ENCODE results near the gene ZRANB3.

DNA sequence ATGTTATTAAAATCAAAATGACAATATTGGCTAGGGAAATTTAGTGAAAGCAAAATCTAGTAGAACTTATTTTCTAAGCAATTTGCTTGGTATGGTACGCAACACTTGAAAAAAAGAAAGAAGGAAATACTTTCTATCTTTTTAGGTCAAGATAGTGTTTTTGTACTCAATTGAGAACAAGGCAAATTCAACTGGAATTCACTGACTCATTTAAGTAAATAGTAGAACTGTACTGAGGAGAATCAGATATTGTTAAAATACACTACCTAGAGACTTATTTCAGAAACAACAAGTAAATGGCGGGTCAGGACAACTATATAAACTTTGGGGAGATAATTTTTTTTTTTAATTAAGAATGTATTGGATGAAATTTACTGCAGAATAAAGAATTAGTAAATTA lies 18.9 kb downstream of the ZRANB3 start:
- TF ChIP-seq, protein P1, sequence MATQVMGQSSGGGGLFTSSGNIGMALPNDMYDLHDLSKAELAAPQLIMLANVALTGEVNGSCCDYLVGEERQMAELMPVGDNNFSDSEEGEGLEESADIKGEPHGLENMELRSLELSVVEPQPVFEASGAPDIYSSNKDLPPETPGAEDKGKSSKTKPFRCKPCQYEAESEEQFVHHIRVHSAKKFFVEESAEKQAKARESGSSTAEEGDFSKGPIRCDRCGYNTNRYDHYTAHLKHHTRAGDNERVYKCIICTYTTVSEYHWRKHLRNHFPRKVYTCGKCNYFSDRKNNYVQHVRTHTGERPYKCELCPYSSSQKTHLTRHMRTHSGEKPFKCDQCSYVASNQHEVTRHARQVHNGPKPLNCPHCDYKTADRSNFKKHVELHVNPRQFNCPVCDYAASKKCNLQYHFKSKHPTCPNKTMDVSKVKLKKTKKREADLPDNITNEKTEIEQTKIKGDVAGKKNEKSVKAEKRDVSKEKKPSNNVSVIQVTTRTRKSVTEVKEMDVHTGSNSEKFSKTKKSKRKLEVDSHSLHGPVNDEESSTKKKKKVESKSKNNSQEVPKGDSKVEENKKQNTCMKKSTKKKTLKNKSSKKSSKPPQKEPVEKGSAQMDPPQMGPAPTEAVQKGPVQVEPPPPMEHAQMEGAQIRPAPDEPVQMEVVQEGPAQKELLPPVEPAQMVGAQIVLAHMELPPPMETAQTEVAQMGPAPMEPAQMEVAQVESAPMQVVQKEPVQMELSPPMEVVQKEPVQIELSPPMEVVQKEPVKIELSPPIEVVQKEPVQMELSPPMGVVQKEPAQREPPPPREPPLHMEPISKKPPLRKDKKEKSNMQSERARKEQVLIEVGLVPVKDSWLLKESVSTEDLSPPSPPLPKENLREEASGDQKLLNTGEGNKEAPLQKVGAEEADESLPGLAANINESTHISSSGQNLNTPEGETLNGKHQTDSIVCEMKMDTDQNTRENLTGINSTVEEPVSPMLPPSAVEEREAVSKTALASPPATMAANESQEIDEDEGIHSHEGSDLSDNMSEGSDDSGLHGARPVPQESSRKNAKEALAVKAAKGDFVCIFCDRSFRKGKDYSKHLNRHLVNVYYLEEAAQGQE (IDR thresholded peaks at IDR 0.05): no peak
- TF ChIP-seq RAD21 (IDR thresholded peaks at IDR 0.05): no peak
- TF ChIP-seq, protein P2, sequence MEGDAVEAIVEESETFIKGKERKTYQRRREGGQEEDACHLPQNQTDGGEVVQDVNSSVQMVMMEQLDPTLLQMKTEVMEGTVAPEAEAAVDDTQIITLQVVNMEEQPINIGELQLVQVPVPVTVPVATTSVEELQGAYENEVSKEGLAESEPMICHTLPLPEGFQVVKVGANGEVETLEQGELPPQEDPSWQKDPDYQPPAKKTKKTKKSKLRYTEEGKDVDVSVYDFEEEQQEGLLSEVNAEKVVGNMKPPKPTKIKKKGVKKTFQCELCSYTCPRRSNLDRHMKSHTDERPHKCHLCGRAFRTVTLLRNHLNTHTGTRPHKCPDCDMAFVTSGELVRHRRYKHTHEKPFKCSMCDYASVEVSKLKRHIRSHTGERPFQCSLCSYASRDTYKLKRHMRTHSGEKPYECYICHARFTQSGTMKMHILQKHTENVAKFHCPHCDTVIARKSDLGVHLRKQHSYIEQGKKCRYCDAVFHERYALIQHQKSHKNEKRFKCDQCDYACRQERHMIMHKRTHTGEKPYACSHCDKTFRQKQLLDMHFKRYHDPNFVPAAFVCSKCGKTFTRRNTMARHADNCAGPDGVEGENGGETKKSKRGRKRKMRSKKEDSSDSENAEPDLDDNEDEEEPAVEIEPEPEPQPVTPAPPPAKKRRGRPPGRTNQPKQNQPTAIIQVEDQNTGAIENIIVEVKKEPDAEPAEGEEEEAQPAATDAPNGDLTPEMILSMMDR (IDR thresholded peaks at IDR 0.05; ENCODE audit: low read depth, low read length, missing input control): no peak
- no peak for TF ChIP-seq FOXA1 (IDR thresholded peaks at IDR 0.05)
- TF ChIP-seq, protein P3, sequence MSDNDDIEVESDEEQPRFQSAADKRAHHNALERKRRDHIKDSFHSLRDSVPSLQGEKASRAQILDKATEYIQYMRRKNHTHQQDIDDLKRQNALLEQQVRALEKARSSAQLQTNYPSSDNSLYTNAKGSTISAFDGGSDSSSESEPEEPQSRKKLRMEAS (IDR thresholded peaks at IDR 0.05): no peak
- no peak for TF ChIP-seq YY1 (IDR thresholded peaks at IDR 0.05)
- TF ChIP-seq TAF1 (conservative IDR thresholded peaks at IDR 0.05): no peak

Data from liver (tissue), 3 donors.